ENCODE results near the gene MFSD1.

Gene MFSD1

DNA sequence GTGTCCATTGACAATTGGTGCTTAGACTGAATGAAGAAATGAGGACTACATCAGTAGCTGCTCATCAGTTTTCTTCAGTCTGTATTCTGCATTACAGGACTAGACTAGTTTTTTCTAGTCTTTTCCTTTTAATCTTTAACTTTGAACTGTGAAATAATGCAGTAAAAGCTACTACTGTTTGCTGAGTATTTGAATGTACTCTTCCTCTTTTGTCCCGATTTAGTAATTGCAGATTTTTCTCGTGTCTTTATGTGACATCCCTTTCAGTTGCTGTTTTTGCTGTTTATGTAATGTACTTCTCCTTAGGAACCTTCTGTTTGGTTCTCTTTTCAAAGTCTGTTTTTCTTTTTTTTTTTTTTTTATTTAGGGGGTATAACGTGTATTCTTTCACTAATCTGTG is 17.4 kb downstream of the MFSD1 start:
- no peak for DNase-seq (ENCODE audit: low spot score)

DNA sequence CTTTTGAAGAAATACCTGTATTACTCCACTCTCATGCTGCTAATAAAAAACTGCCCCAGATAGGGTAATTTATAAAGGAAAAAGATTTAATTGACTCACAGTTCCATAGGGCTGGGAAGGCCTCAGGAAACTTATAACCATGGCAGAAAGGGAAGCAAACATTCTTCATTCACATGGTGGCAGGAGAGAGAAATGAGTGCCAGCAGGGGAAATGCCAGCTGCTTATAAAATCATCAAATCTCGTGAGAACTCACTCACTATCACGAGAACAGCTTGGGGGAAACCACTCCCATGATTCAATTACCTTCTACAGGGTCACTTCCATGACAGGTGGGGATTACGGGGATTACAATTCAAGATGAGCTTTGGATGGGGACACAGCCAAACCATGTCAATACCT is 18.7 kb downstream of the MFSD1 start:
- no peak for DNase-seq (ENCODE audit: low spot score)

DNA sequence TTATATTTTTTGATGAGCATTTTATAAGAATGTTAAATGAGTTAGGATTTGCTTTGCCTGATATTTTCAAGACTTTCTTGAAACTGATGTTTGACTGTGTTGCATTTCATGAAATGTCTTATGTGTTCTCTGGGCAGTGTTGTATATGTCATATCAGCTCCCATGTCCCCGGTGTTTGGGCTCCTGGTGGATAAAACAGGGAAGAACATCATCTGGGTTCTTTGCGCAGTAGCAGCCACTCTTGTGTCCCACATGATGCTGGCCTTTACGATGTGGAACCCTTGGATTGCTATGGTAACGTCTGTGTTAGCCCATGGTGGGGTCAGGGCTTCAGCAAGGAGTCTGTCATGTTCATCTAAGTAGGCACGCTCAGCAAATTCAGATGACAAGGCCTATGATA is 20.0 kb downstream of the MFSD1 start:
- DNase-seq (ENCODE audit: low spot score), result no peak

DNA sequence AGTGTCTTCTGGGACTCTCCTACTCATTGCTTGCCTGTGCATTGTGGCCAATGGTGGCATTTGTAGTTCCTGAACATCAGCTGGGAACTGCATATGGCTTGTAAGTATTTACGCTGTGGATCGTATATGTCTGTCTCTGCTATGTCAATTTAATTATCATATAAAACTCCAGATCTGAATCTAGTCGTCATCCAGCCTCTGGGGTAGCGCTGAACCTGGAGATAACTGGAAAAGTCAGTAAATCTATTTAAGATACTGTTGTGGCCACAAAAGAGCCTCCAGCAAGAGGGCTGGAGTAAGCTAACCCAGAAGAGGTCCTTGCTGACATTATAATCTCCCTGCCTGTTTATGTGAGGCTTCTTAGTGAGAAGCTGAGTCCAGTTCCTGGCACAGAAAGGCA is 21.6 kb downstream of the MFSD1 start:
- no peak for DNase-seq (ENCODE audit: low spot score)

DNA sequence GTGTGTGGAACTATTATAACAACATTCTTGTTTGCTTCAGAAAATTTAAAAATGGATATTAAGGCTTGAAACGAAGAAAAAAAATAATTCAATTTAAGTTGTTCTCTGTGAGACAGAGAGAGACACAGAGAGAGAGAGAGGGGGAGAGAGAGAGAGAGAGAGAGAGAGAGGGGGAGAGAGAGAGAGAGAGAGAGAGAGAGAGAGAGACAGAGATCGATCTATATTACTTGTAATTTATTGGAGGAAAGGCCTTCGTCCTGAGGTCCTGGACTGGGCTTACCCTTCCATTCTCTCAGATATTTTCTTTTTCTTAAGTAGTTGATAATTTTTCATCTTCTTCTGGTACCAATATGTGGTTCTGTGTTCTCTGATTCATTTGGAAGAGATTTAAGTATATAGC is 25.9 kb downstream of the MFSD1 start:
- DNase-seq (ENCODE audit: low spot score), result no peak

DNA sequence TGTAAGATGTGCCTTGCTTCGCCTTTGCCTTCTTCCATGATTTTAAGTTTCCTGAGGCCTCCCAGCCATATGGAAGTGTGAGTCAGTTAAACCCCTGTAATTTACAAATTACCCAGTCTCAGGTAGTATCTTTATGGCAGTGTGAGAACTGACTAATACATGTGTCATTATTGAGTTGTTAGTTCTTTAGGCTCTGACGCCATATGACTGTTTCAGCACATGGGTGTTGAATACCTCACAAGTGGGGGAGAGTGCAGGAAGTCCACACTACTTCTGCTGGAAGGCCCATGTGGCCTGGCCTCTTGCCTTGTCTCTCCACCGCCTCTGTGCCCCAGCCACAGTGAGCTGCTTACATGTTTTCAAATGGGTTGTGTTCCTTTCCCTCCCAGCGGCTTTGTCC is 28.5 kb downstream of the MFSD1 start:
- DNase-seq (ENCODE audit: low spot score), result no peak

DNA sequence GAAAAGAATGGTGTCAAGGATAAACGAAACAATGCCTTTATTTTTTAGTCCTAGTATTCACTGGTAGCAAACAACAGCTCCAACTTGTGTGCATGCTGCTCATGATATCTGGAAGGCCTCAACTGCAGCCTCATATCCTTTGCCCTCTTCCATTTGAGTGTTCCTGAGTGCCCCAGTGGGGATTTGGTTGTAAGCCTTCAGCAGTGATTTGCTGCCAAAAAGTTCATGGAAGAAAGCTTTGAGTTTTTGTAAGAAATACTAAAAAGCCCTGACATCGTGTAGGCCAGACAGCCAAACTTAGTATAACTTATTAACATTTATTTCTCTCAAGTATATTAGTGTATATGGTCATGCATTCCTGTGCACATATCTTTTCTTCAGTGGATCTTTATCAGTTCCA is 30.0 kb downstream of the MFSD1 start:
- no peak for DNase-seq (ENCODE audit: low spot score)

DNA sequence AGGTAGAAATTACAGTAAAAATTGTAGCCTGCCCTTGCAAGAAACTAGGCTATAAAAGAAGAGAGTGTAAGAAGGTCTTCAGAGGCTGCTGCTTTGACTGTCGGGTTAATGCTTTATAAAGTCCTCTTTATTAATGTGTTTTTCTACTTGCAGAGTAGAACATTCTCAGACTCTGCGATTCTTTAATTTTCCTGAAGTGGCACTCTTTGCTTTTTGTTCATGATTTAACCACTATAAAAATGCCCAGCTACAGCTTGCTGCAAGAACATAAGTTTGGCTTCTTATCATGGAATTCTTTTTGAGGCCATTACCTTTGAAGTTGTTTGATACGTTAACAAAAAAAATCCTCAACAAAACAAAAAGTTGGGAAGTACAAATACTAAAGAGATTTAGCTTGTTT is 33.8 kb downstream of the MFSD1 start:
- no peak for DNase-seq (ENCODE audit: low spot score)

DNA sequence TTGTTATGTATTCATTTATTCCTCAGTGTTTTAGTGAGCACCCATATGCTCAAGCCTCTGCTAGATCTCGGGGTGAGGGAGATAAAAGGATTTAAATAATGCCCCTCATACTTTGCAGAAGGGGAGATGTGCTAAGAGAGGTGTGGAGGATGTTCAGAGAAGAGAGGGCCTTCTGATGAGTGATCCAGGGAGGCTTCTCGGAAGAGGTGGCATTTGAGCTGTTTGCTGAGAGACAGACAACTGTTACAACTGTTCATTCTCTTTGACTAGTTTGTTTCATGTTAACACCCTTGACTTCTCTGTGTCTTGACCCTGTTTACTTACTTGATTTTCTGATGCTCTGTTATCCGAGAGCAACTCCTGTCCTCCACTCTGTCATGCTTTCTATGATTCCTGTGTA is 34.5 kb downstream of the MFSD1 start:
- DNase-seq (ENCODE audit: low spot score), result no peak

DNA sequence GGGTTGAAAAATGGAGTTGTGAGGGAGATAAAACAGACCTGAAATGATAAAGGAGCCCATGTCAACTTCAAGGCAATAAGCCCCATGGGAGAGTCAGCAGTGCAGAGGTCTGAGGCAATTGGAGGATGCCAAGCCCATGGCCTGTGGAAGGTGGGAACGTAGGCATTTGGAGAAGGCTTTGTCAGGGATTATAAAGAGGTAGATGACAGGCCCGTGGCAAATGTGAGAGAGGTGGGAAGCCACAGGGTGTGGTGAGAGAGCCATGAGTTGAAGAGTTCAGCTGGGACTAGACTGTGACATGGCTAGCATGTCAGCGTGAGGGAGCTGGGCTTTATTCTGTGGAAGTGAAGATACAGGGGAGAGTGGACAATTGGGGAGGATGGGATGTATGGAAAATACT is 35.4 kb downstream of the MFSD1 start:
- no peak for DNase-seq (ENCODE audit: low spot score)

DNA sequence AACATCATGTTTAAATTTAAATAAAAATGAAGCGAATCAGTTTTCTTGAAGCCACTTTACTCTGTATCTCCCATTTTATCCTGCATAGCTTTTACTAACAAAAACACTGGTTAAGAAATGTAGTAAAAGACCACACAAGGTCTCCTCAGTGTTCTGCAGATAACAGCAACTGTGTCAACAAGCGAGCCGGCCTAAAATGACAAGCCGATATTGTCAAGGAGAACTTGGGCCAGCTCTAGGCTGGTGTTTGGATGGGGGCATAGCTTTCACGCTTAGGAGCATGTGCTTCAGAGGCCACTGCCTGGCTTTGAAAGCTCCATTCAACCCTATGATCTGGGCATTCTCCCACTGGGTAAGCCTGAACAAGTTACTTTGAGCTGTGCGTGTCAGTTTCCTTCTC is 38.1 kb downstream of the MFSD1 start:
- no peak for DNase-seq (ENCODE audit: low spot score)

DNA sequence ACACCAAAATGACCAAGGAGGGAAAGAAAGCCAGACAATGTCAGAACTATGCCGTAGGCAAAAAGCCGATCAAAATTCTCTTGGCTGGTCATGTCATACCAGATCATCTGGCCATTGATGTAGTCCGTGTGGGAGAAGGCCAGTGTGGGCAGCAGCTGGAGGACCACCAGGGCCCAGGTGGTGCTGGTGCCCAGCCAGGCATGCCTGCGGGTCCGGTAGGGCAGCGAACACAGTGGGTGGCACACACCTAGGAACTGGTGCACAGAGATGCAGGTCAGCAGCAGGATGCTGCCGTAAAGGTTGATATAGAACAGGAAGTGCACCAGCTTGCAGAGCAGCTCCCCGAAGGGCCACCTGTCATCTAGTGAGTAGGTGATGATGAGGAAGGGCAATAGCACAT is 39.5 kb downstream of the MFSD1 start:
- DNase-seq (ENCODE audit: low spot score), result no peak

DNA sequence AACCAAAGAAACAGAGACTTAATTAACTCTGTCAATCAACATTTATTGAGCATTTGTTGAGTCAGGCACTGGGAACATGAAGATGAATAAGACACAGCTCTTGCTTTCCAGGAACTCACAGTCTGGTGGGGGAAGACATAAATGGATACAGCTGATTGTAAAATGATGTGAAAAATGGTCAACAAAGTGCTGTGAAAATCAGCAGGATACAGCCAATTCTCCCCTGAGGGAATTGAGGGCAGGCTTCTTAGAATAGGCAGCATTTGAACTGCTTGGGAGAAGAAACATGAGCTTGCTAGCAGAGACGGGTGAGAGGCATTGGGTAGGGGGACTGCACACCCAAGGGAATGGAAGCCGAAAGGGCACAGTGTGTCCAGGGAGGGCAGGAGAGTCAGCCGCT is 41.1 kb downstream of the MFSD1 start:
- DNase-seq (ENCODE audit: low spot score), result no peak

DNA sequence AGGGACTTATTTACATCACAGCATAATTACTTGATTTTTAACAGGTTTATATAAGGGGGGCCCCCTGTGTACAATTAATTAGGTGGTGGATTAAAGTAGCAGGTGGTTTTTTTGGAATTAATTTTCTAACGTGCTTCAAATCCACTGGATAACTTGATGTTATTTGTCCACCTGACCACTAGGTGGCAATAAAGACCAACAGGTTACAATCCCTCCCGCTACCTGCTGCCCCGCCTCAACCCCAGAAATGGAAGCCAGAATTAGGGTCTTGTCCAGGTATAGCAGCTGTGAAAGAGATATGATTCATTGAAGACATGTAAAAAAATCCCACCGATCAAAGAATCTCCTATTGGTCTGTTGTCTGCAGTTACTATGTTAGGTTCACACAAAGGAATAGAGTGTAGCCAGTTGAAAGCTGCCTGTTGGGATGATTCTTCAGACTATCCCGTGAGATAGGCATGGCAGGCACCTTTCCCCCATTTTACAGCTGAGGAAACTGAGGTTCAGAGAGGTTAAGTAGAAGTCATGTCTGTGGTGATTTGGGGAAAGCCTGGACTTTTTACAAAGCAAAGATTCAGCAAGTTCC is 44.0 kb downstream of the MFSD1 start:
- DNase-seq (ENCODE audit: low spot score), result peak; percentile 70

DNA sequence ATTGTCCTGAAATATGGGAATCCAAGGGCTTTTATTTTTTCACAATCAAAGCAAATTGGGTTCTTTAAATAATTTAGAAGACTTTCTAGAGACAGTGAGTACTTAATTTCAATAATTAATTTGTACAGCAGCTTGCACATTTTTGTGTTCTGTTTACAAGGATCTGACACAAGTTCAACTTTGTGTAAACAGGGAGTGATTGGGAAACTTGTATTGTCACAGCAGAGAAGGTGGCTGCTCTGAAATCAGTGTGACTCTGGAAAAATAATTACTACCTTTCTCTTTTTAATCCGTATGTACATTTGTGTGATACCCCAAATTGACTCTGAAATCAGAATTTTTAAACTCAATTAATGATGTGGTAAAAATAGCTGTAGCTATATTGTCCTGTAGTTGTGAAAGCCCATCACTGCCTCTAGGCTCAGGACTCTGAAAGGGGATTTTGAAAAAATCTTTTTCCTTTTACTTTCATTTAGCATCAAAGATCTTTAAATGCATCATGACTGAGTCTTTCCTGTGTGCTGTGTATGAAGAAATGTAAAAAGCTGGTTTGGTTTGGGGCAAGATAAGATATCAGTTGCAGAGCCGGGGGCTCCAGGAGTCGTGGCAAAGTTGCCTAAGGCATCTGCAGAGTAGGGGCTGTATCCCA is 45.1 kb downstream of the MFSD1 start:
- no peak for DNase-seq (ENCODE audit: low spot score)

DNA sequence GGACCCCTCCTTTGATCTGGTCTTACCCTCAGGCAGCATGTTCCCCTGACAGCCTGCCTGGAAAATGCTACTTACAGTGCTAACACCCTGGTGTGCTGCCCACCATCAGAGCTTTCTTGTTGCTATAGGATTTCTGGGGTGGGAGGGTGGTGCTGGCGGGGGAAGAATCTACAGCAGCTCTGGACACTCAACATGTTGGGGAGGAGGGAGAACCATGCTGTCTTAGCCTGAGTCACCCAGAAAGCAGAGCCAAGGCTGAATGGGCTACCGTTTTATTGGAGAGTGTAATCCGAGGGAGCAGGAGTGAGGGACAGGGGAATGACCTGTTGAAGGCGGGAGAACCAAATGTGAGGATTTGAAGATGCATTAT is 45.6 kb downstream of the MFSD1 start:
- no peak for DNase-seq (ENCODE audit: low spot score)

DNA sequence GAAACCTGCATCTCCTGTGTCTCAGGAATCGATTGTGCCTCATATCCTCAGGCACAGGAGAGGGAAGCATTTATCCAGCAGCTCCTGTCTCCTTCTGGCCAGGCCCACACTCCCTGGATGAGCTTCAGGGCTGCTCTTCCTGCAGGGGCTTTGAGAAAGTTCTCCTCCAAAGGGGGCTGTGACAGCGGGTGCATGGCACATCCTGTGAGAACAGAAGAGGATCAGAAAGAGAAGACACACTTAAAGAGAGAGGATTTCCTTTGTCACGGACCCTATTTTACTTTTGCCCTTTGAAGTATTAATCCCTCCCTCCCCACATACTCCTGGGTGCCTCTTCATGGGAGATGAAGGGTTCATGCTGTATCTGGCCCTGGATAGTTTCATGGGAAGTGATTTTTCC is 46.0 kb downstream of the MFSD1 start:
- DNase-seq (ENCODE audit: low spot score), result no peak

DNA sequence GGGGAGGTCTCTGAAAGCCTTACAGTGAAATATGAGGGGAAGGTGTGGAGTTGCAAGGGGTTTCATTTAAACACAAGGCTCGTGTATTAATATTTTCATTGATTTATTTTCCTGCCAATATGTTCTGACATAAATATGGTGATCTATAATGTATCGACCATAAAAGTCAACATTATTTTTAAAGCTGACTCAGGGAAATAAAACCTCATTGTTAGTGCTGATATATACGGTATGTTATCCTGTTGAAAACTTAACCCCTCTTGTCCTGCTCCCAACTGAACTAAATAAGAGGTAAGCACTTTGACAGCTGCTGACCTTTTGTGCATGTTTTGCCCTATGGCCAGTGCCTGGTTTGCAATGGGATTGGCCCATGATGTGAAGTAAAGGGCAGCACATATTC is 47.9 kb downstream of the MFSD1 start:
- no peak for DNase-seq (ENCODE audit: low spot score)

DNA sequence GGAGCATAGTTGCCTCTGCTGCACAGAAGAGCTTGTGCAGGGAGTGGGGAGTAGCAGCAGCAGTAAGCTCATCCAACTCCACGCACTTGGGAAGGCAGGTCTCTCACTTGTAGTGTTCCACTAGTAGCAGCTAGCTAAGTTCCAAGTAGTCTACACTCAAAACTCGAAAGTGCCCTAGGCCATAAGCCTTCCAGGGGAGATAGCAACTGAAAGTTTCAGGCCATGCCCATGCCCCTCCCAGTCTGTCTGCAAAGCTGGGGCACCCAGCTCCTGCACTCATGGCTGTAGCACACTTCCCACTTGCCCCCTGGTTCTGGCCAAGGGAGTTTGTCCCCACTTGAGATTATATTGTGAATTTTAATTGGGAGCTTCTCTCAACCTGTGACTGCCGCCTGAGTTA is 57.5 kb downstream of the MFSD1 start:
- no peak for DNase-seq (ENCODE audit: low spot score)

DNA sequence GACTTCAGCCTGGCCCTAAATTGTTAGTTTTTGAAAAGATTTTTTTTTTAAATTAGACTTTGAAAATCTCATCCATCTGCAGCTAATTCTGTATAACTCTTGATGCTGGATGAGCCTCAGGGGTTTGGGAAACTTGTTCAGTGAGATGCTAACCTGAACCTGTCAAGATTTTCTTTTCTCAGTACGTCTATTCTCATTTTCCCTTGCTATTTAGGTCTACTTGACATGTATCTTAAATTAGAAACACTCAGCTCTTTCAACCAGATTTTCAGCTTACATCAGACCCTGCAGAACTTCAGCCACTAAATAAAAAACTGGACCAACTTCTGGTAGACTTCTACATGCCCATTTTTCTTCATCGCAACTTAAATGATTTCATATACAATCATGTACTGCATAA is 61.4 kb downstream of the MFSD1 start:
- DNase-seq (ENCODE audit: low spot score), result no peak

DNA sequence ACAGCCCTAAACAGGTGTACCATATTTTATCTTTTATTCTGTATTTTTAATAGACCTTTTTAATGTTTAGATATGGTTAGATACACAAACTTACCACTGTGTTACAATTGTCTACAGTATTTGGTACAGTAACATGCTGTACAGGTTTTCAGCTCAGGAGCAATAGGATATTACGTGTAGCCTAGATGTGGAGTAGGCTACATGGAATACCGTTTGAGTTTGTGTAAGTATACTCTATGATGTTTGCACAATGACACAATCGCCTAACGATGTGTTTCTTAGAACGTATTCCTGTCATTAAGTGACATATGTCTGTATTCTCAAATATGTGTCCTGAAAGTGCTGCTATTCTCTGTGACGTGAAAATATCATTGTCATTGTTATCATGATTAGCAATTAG is 62.6 kb downstream of the MFSD1 start:
- DNase-seq (ENCODE audit: low spot score), result no peak

DNA sequence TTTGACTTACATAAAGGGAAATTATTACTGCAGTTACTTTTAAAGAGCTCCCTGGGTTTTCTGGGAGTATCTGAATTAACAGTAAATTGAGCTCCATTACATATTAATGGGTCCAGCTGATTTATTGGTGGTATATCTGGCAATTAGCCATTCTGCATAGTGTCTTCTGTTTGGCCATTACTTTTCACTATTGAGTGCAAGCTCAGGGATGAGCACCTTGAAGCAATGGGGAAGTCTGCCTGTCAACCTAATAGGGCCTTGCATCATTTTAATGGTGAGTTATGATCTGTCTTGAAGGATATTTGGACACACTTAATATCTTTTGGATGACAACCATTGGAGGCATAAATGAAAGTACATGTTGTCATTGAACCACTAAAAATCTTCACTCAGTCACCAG is 73.8 kb downstream of the MFSD1 start:
- DNase-seq (ENCODE audit: low spot score), result no peak

Measured in D341Med (cell line).